Activated effector memory CD4-positive, alpha-beta T cell treated with Interleukin-2 at 50 U/mL for 16 hours (primary cell): ENCODE data around the gene PATJ.
"Not testable (repeated sequence)": the region's sequence is repeated elsewhere in the genome, so short reads cannot be mapped to it uniquely, and the experiment has no call there.

Experiments used
- DNase-seq: peaks from one replicate; pipeline ENCODE4 v3.0.0-alpha.2; 2020

PATJ gene

DNA sequence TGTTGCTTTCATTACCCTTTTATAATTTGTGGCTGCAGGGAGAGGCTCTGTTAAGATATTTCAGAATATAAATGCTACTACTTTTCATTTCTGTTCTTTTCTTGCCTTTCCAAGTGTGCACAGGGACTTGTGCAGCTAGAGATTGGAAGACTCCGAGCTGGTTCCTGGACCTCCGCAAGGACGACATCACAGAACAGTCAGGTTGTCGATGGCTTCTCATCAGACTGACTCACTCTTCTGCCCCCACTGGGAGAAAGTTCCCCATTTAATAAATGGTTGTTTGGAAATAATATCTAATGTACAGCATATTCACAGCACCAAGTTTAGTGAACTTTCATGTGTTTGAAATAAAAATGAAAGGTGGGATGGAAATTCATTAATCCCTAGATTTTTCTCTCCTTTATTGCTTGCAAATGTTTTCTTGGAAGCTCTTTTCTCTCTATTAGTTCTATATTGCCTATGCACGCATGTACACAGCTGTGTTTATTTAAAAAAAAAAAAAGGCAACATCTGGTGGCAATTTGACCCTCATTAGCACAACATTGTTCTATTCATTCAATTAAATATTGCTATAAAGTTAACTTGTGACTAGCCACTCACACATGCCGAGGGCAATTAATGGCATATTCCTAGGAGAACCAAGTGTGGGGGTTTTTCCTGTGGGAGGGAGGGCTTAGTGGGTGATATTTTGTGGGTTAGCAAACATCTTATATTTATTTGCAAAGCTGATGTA lies 374.9 kb downstream of the PATJ start:
- no peak for DNase-seq

- DNase-seq = no peak
Observed at GRCh38 chr1:62126579-62127290, 384.5 kb downstream of the PATJ start.

DNA sequence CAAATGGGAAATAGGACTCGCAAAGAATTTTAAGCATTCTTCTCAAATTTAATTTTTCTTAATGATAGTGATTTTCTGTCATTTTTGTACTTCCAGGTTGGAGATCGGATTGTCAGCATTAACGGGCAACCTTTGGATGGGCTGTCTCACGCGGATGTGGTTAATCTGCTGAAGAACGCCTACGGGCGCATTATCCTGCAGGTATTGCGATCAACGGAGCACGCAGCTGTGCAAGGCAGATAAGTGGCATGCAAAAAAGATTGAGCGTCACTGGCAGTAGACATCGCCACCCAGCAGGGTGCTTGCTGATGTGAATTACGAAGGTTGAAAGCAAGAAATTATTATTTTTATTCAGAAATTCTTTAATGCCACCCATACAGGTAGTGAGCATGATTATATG lies 386.5 kb downstream of the PATJ start:
- no peak for DNase-seq

- no peak for DNase-seq
Observed at GRCh38 chr1:62131093-62131725, 388.9 kb downstream of the PATJ start.

- DNase-seq = no peak
Observed at GRCh38 chr1:62138029-62138428, 395.7 kb downstream of the PATJ start.

DNA sequence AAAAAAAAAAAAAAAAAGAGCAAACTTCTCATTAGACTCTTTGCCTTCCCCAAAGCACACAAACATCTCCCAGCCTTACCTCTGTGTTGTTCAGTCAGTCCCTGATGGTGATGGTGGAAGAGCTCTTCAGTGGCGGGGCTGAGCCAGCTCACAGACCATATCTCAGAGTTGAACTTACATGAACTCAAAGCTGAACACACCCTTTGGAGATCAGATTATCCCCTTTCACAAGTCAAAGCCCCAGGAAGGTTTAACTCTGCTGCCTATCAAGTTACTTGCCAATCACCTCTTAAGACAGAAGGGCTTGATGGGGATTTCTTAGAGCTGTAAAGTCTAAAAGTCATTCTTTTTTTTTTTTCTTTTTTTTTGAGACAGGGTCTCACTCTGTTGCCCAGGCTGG lies 397.1 kb downstream of the PATJ start:
- no peak for DNase-seq

DNA sequence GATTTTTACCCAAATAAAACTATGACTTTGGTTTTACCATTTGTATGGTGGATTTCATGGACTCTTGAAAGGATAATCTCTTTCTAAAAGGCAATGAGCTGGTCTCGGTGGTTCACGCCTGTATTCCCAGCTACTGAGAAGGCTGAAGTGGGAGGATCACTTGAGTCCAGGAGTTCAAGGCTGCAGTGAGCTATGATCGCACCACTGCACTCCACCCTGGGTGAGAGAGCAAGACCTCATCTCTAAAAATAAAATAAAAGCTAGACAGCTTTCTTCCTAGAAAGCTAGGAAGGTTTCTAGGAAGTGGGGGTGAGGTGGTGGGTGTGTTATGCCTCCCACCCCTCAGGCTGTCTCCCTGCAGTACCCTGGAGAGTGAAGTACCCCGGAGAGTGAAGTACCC lies 398.4 kb downstream of the PATJ start:
- DNase-seq = no peak

GRCh38 chr1:62142496-62142895 lies 400.2 kb downstream of the PATJ start:
- DNase-seq = no peak

GRCh38 chr1:62144238-62144831 lies 402.1 kb downstream of the PATJ start:
- no peak for DNase-seq

- no peak for DNase-seq
Observed at GRCh38 chr1:62159940-62160348, 417.7 kb downstream of the PATJ start.

- DNase-seq = no peak
Observed at GRCh38 chr1:62161711-62162110, 419.4 kb downstream of the PATJ start.

GRCh38 chr1:62170380-62170779 lies 428.1 kb downstream of the PATJ start:
- DNase-seq = not testable (repeated sequence)

- DNase-seq = no peak
Observed at GRCh38 chr1:62175568-62176179, 433.4 kb downstream of the PATJ start.

GRCh38 chr1:62176597-62177312 lies 434.5 kb downstream of the PATJ start:
- no peak for DNase-seq

GRCh38 chr1:62177621-62178020 lies 435.3 kb downstream of the PATJ start:
- no peak for DNase-seq

DNA sequence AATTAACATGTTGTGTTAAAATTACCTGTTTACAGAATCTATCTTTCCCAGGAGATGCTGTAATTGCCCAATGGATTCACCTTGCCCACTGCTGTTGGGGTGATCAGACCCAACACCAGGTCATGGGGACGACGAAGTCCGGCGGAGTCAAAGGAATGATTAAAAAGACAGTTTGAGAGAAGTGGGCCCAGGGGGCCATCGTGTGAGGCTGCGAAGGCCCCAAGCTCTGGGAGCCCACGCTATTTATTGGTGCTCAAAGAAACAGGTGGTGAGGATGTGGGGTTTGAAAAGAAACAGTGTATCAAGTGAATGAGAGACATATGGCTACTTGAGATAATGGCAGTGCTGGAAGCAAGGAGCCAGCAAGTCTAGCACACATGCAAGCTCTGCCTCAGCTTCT lies 436.1 kb downstream of the PATJ start:
- DNase-seq = no peak

DNA sequence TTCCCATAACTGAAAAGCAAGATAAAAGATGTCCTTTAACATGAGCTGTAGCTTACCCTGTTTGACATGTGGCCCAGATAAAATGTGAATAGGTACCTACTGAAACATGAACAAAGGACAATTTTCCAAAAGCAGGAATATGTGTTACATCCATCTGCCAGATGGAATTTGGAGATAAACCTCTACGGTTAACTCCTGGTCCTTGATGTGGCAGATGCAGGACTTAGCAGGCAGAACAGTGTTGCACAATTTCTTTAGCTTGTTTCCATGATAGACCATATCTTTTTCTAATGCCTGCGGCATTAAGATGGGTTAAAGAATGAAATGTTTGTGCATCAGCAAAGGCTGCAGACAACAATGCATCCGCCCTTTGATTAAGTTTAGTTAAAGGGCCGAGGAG lies 437.8 kb downstream of the PATJ start:
- not testable (repeated sequence) for DNase-seq

DNA sequence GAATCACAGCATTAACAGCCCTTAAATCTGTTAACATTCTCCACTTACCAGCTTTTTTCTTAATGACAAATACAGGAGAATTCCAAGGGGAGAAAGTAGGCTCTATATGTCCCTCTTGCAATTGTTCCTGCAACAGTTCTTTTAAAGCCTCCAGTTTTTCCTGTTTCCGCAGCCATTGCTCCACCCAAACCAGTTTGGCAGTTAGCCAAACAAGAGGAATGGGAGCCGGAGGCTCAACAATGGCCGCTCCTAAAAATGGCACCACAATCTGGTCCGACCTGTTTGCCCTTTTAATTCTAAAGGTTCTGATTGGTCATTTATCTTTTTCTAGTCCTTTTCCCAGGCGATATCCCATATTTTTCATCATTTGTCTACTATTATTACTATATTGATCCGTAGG lies 438.4 kb downstream of the PATJ start:
- no peak for DNase-seq

GRCh38 chr1:62181532-62181931 lies 439.3 kb downstream of the PATJ start:
- no peak for DNase-seq

DNA sequence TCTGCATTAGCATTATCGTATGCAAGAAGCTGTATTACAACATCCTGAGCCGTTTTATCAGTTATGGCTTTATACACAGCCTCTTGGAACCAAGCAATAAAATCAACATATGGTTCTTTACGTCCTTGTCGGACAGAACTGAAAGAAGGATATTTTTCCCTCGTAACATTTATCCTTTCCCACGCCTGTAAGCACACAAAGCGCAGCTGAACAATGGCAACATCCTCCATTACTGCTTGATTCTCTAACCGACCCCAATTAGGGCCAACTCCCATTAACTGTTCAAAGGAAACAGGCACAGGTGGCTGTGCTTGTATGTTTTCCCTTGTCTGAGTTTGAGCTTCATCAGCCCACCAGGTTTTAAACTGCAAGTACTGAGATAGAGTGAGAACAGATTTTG lies 439.9 kb downstream of the PATJ start:
- DNase-seq = not testable (repeated sequence)

GRCh38 chr1:62183164-62184020 lies 441.1 kb downstream of the PATJ start:
- not testable (repeated sequence) for DNase-seq

DNA sequence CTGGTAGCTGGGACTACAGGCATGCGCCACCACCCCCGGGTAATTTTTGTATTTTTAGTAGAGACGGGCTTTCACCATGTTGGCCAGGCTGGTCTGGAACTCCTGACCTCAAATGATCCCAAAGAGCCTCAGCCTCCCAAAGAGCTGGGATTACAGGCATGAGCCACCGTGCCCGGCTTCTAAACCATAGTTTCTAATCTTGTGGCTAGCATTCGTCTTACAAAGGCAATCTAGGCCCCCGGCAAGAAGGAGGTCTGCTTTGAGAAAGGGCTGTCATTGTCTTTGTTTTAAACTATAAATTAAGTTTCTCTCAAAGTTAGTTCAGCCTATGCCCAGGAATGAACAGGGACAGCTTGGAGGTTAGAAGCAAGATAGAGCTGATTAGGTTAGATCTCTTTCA lies 442.1 kb downstream of the PATJ start:
- DNase-seq = no peak
